Measurements from ENCODE around the gene AIFM2.
"Not testable (repeated sequence)": the region's sequence is repeated elsewhere in the genome, so short reads cannot be mapped to it uniquely, and the experiment has no call there.

Gene AIFM2

GRCh38 chr10:70090013-70090412, 42.6 kb downstream of the AIFM2 start:
- DNase-seq = no peak

GRCh38 chr10:70088308-70088698, 44.3 kb downstream of the AIFM2 start:
- no peak for DNase-seq

GRCh38 chr10:70087616-70088307, 44.9 kb downstream of the AIFM2 start:
- no peak for DNase-seq

DNA sequence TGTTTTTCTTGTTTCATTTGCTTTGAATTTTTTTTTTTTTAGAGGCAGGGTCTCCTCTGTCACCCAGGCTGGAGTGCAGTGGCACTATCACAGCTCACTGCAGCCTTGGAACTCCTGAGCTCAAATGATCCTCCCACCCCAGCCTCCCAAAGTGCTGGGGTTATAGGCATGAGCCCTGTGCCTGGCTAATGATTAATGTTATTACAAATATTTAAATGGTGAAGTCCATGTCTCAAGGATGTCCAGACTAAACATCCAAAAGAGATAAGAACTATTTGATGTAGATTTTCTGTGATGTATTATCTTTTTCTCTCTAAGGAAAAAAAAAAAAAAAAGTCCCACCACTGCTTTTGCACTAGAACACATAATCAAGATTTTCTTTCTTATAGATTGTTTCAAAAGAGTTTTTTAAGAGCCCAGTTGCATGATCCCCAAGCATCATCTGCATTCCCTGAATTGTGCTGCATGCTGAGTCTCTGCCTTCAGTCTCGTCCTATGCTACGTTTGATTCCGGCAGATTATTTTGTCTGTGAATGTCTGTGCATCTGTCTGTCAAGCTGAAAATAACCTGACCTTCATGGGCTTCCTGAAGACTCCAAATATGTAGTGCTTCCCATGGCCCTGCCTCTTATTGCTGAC, 46.5 kb downstream of the AIFM2 start:
- no peak for DNase-seq

- DNase-seq = no peak
Observed at GRCh38 chr10:70084189-70084588, 48.4 kb downstream of the AIFM2 start.

DNA sequence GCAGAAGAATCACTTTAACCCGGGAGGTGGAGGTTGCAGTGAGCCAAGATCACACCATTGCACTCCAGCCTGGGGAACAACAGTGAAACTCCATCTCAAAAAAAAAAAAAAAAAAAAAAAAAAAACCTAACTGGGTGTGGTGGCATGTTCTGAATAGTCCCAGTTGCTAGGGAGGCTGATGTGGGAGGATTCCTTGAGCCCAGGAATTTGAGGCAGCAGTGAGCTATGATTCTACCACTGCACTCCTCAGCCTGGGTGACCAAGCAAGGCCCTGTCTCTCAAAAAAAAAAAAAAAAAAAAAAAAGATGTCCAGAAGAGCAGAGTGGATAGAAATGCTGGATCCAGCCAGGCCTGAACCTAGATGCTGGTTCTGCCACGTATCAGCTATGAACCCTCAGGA, 51.8 kb downstream of the AIFM2 start:
- not testable (repeated sequence) for DNase-seq

- no peak for DNase-seq
Observed at GRCh38 chr10:70078937-70079336, 53.7 kb downstream of the AIFM2 start.

GRCh38 chr10:70078329-70078728, 54.3 kb downstream of the AIFM2 start:
- DNase-seq = no peak

DNA sequence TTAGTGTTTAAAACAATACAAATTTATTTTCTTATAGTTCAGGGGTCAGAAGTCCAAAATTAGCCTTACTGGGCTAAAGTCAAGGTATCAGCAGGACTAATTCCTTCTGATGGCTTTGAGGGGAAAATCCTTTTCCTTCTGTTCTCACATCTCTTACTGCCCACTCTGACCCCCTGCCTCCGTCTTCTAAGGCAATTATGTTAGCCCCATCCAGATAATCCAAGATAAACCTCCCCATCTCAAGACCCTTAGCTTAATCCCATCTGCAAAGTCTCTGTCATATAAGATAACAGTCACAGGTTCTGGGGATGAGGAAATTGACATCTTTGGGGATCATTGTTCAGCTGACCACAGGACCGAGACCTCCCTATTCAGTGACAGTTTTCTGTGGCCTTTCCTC, 57.7 kb downstream of the AIFM2 start:
- no peak for DNase-seq

- no peak for DNase-seq
Observed at GRCh38 chr10:70074165-70074564, 58.5 kb downstream of the AIFM2 start.

- DNase-seq = no peak
Observed at GRCh38 chr10:70070834-70071233, 61.8 kb downstream of the AIFM2 start.

- DNase-seq = no peak
Observed at GRCh38 chr10:70069346-70069745, 63.3 kb downstream of the AIFM2 start.

DNA sequence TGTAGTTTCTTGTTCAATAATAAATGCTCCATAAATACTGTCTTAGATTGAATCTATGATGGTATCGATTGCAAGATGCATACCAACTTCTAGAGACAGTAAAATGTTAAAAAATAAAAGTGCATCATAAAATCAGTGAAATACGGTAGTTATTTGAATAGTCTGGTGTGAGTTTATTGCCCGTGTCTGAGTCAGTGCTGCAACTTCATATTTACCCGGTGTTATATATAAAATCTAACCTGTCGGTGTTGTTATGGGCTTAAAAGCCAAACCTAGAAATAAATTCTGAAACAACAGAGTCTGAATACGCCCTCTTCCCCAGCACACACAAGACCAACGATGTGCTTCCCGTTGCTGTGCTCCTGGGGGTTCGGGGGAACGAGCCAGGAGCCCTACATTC, 63.7 kb downstream of the AIFM2 start:
- DNase-seq = no peak

DNA sequence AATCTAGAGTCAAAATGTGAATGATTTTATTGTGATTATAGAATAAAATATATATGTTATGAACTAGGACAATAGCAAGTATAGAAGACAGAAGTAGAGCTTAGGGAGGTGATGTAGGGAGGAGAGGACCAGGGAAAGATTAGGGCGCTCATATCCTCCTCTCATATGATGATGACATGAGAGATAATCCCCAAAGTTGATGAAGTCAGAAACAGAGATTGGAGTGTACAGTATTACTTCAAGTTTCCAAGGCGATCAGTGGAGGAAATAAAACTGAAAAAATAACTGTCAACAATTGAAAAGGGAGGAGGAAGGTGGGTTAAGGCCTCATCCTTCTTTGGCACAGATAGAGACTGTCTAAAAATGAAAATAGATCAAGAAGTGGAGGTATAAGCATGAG, 65.0 kb downstream of the AIFM2 start:
- DNase-seq = no peak

GRCh38 chr10:70066190-70066589, 66.4 kb downstream of the AIFM2 start:
- no peak for DNase-seq

DNA sequence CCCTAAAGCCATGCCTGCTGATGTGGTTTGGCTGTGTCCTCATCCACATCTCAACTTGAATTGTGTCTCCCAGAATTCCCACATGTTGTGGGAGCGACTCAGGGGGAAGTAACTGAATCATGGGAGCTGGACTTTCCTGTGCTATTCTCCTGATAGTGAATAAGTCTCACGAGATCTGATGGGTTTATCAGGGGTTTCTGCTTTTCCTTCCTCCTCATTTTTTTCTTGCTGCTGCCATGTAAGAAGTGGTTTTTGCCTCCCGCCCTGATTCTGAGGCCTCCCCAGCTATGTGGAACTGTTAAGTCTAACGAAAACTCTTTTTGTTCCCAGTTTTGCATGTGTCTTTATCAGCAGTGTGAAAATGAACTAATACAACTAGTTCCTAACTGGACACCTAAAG, 68.1 kb downstream of the AIFM2 start:
- DNase-seq = no peak

- DNase-seq = no peak
Observed at GRCh38 chr10:70063418-70064098, 69.1 kb downstream of the AIFM2 start.
